GM23248 (cell line): ENCODE measurements around the gene KCNJ1.

Experiments used
- EZH2 ChIP-seq: fragments of 200-600 bp; sonication (generic); IDR thresholded peaks from 2 replicates; pipeline ENCODE4 v1.6.1; 2018; ENCODE audit warnings: antibody characterized with exemption, mild to moderate bottlenecking; ENCODE audit not compliant: insufficient read depth, poor library complexity, severe bottlenecking
- EZH2phosphoT487 ChIP-seq: fragments of 200-600 bp; sonication (generic); IDR thresholded peaks from 2 replicates; pipeline ENCODE4 v1.6.1; 2018; ENCODE audit warnings: antibody characterized with exemption, moderate library complexity, mild to moderate bottlenecking, low read depth; ENCODE audit not compliant: insufficient read depth

DNA sequence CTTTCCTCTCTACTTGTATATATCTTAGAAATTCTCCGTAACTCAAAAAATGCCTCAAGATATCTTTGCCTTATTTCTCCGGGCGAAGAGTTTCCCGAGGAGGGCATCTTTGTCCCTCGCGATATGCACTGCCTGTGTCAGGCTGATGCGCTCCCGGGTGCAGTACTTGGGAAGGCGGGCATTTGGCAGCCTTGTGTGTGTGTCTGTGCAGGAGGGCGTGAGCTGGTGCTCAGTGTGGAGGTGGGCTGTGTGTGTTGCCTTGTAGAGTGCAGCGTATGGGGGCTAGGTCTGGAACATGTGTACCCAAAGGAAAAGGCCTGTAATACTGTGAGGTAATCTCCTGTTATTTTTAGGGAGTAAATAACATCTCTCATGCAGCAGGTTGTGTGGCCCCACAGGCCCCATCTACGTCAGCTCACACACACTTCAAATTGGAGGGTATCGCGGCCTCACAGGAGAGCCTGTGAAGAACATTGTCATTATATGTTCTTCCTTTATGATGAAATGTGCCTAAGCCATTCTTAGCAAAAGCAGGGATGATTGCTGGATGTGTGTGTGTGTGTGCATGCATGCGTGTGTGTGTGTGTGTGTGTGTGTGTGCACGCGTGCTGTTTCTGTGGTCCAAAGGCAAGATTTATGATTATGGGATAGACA is 77.5 kb downstream of the KCNJ1 start:
- no peak for TF ChIP-seq EZH2phosphoT487
- no peak for TF ChIP-seq EZH2
